NCI-H524 (cell line): ENCODE measurements around the gene IL25.

Experiments
- DNase-seq, 2 experiments: peaks; one replicate each; lab custom pipeline; 2025; lab: John Stamatoyannopoulos, UW

Gene IL25

DNA sequence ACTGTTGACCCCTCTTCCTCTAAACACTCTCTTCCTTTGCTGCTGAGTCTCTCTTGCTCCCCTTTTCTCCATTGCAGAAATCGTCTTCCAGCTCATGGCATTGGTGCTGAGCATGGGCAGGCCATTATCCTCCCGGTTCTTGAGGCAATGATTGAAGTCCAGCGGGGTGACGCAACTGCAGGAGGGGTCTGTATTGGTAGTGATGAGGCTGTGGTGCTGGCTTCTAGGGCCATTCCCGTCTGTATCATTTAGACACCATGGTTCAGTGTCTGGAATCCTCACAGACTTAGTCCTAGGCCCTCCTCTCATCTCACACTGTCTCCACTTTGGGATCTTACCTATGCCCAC, 19.2 kb upstream of the IL25 start:
- DNase-seq = no peak

- no peak for DNase-seq
Observed at GRCh38 chr14:23354990-23355389, 17.6 kb upstream of the IL25 start.

DNA sequence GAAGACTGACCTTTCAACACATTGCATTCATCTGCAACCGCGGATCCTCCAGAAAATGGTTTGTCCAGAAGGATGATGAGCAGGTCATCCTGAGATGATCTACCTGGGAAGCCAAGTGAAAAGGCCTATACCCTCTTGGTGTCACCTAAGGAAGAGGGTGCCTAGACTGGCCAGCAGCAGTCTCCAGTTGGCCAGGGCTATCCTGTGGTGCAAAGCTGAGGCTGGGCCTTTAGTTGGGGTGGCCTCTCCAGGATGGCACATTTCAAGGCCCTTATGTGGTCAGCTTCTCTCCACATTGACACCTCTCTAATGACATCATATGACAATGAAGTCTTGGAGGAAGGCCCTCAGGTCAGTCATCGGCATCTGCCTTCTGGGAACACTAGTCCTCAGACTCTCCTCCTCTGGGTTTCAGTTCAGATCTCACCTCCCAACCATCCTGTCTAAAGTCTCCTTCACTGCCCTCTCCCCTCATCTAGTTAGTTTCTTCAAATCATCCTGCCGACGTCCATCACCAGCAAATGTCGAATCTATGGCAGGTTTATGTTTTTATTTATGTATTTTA, 16.7 kb upstream of the IL25 start:
- no peak for DNase-seq

- DNase-seq = no peak
Observed at GRCh38 chr14:23356662-23357061, 15.9 kb upstream of the IL25 start.

DNA sequence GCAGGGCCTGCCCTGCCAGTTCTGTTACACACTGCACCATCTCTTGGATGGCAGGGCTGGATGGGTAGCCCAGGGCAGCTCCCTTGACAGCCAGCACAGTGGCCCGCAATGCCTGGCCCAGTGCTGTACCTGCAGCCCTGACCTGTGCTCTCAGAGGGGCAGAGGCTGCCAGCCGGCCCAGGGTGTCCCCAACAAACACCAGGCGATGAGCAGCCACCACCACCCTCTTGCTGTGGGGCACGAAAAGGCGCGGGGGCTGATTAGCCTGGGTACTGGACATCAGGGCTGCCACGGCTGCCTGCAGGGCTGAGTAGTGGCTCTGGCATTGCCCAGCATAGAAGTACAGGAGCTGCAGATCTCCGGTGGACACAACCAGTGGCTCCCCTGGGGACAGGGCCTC, 15.3 kb upstream of the IL25 start:
- no peak for DNase-seq

DNA sequence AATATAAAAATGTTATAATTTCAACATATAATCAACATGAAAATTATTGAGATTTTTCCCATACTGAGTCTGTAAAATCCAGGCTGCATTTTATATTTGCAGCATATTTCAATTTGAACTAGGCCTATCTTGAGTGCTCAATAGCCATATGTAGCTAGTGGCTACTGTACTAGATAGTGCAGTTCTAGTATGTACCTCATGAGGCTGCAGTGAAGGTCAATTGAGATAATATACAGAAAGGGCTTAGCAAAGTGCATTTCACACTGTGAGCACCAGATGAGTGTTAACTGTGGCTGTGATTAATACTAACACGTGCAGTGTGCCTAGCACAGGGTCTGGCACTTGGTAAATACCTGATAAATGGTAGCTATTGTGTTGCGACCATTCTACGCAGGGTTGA, 14.6 kb upstream of the IL25 start:
- DNase-seq = no peak

DNA sequence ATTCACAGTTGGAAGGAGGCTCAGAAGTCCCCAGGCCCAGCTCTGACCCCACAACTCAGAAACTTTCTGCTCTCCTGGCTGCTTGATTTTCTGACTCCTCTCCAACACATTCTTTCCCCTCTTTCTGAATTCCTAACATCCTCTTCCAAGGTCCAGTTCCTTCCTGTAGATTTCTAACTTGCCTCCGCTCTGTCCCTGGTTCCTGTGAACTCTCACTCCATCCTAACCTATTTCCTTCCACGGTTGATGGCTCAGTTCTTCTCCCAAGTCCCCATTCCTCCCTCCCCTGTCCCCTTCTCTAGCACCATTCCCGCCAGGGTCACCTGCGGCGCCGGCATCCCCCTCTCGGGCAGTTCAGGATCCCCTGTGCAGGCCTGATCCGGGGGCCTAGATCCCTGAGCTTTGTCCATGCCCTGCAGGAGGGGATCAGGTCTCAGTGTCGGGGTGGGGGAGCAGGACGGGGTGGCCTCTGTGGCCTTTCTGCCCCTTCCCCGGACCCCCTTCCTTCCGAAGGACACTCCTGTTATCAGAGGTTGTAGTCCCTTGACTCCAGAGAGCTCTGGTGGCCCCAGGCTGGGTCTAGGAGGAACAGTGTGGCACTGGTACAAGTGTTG, 13.9 kb upstream of the IL25 start:
- no peak for DNase-seq

- DNase-seq = no peak
Observed at GRCh38 chr14:23359167-23359626, 13.4 kb upstream of the IL25 start.

- no peak for DNase-seq
Observed at GRCh38 chr14:23359722-23360447, 12.7 kb upstream of the IL25 start.

DNA sequence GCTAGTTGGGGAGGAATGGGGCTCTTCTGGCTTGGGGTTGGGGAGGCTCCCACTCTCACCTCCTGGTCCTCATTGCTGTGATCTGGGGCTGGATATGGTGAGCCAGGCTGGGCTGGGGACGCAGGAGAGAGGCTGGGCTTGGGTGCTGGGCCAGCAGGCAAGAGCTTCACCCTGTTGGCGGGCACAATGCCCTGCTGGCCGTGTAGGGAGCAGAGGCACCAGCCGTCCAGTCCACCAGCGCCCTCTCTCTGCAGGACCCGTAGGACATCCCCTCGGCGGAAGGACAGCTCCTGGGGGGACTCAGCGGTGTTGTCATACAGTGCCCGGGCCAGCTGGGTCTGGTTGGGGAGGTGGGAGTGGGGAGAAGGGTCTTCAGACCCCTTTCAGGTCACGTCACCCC, 12.1 kb upstream of the IL25 start:
- no peak for DNase-seq

DNA sequence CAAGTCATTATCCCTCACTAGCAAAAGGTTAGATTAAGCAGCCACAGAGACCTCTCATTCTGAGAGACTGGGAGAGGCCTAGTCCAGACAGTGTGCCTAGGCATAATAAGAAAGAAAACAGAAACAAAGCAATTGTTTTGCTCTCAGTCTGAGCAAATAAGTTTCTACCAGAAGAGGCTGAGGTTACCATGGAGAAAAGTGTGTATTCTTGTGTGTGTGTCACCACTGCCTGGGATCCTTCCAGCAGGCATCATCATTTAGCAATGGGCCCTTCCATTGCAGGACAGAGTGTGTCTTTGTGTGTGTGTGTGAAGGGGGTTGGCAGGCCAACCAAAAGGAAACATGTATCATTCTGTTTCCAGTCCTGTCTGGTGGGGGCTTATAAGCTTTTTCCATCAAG, 11.3 kb upstream of the IL25 start:
- no peak for DNase-seq

- no peak for DNase-seq
Observed at GRCh38 chr14:23361763-23362162, 10.8 kb upstream of the IL25 start.

DNA sequence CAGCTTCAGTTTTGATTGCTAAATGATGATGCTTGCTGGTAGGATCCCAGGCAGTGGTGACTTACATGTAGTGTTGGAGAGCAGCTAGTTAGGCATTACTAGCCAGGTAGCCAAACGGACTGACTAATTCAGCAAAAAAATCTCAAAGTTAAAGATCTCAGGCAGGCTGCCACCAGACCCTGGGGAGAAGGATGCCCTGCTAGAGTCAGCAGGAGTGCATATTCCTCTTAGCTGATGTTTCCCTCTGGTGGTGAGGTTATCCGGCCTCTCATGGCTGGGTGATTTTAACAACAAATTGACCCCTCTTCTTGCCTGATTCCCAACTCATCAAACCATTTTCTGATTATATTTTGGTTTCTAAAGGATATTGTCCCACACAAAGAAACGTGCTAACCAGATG, 10.4 kb upstream of the IL25 start:
- no peak for DNase-seq

DNA sequence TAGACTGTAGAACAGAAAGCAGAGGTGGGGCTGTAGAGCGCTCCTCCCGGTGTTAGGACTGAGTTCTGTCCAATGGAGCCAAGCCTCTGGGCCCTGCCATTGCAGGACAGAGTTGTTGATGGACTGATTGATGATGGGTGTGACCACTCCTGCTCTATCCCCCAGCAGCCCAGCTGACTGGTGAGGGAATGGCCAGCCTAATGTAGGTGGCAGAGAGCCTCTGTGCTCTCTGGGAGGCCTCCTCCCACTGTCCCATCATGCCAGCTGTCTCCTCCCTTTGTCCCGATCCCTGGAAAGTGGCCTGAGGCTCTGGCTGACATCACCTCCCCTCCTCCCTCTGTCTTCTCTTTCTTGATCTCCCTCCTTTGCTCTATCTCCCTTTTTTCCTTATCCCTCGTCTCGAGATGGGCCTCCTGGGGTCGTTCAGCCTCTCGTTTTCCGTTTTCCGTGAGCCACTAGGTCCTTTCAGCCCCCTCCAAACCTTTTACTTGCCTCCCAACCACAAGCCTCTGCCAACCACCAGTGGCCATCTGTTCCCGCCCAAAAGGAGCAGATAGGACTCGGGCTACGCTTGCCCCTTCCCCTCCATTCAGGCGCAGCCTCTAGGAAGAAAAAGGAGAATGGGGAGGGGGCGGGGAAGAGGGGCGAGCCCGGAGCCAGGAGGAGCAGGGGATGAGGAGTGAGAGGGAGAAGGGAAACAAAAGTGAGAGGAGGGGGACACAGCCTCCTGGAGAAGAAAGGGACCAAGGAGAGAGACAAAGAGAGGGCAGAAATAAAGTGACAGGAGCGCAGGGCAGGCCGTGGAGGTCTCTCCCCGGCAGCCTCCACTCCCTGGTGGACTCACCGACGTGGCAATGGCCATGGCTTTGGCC, 8.2 kb upstream of the IL25 start:
- peak; percentile 47 to 83 for DNase-seq

DNA sequence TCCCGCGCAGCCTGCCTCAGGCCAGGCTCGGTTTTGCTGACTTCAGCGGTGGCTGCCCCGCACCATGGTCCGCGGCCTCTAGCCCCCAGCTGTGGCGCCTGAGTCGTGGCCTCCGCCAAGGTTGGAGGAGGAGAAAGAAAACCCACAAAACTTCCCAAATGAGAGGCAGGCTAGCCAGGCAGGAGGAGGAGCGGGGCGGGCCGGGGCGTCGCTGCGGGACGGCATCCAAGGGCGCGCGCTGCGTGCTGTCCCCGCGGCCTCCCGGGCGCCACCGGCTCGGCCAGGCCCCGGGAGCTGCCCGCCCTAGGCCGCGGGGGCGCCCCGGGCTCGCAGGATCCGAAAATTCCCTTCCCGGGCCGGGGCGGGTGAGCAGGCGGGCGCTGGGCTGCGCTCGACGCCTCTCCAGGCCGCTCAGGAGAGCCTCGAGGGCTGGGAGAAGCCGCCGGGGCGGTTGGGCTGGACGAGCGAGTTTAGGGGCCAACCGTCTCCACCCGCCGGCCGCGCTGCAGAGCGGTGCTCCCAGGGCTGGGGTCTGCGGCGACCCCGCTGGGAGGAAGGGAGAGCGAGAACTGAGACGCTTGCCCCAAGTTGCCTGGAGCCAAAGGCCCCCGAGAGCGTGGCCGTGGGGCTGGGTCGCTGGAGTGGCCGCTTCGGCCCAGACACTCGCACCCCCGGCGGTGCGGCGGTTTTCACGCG, 7.4 kb upstream of the IL25 start, which contains the start of gene EFS:
Gene EFS (minus strand): TSS at position 137 of the 696 bp plus-strand sequence. CDS start 147 bp downstream, outside the sequence.
- no peak for DNase-seq

- DNase-seq = peak; percentile 94 to 97
Observed at GRCh38 chr14:23365732-23366425, 6.7 kb upstream of the IL25 start.

DNA sequence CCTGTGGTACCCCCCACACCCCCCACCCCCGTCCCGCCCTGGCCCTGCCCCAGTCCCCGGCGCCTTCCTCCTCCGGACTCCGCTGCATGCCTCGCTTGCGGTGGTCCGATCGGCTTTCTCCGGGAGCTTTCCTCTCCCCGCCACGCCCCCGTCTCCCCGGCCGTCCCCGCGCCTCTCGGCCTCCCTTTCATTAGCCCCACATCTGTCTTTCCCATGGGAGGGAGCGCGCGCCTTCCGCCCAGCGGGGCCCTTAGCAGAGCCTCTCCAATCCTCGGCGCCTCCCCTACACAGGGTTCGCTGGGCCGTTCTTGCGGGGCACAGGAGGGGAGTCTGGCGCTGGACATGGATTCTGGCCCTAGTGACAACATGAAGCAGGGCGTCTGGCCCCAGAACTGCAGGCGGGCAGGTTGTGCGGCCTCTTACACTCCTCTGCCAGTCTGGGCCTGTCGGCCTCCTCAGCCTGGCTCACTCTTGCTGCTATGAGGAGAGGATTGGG, 6.1 kb upstream of the IL25 start:
- peak; percentile 94 to 95 for DNase-seq

DNA sequence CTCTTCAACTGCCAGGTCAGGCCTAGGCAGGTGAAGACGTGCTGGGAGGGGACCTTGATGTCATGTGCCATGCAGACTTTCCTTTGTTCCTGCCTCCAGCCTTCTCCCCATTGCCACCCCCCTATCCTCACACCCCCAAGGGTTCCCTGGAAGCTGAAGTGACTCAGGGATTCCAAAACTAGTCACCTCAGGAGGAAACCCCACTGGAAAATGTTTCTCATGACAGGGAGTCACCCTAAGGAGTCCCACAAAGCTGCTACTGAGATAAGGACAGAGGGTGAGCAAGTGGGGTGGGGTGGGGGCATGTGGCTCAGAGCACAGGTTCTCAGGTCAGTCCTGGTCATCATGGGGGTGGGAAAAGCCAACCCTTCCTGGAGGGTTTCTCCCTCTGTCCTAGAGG, 2.4 kb upstream of the IL25 start:
- DNase-seq = no peak

DNA sequence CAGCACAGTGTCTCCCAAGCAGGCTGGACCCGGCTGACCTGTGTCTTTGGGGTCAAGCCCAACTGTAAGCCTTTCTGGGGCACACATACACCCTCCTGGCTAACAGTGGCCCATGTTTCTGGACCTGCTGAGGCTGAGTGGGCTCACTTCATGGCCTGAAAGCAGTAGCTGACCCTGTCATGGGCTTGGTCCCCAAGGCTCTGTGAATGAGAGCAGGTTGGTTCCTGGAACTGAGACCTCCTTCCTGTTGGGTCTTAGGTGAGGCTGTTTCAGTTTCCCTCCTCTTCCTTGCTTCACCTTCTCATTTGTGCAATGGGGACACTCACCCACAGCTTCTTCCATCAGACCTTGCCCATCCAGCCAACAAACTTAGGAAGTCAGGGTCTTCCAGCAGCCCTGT, 744 bp upstream of the IL25 start:
- DNase-seq = no peak

- no peak for DNase-seq
Observed at GRCh38 chr14:23373041-23373440, 432 bp downstream of the IL25 start.
